ENCODE results near the gene ZFR.
"Not testable (repeated sequence)": the region's sequence is repeated elsewhere in the genome, so short reads cannot be mapped to it uniquely, and the experiment has no call there.

Gene ZFR

DNA sequence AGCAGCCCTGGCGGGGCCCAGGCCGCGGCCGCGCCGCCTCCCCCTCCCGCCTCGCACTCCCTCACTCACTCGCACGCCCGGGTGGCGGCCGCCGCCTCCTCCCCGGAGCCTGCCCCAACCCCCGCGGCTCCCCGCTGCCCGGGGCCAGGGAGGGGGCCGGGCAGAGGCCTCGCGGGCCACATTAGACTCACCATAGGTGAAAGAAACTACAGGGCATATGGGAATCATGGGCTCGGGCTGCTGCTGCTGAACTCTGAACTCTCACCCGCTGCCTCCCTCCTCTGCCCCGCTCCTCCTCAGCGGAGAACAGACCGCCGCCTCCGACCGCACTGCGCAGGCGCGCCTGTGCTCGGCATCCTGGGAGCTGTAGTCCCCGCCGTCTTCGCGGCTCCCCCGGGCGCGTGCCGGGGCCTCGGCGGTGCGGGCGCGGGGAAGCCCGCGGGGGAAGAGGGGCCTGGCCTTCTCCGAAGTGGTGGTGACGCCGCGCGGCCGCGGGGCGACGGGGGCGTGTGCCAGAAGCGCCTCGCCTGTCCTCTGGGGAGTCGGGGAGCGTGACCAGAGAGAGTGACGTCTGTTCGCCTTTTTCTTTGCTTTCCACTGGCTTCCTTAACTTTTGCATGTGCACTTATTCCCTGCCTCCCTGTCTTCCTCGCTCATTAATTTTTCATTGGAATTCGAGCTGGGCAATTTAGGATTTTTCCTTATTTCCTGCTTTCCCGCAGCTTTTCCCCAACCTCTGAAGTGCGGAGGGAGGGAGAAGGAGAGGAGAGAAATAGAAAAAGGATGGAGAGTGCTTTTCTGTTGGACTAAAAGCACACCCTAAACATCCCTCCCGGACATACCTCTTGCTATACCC lies at the start of gene ZFR:
TSS of gene ZFR (minus strand) at position 310 of the 856 bp plus-strand sequence. CDS start at position 228, 82 bp downstream.
- peak; percentile 96 for DNase-seq

DNA sequence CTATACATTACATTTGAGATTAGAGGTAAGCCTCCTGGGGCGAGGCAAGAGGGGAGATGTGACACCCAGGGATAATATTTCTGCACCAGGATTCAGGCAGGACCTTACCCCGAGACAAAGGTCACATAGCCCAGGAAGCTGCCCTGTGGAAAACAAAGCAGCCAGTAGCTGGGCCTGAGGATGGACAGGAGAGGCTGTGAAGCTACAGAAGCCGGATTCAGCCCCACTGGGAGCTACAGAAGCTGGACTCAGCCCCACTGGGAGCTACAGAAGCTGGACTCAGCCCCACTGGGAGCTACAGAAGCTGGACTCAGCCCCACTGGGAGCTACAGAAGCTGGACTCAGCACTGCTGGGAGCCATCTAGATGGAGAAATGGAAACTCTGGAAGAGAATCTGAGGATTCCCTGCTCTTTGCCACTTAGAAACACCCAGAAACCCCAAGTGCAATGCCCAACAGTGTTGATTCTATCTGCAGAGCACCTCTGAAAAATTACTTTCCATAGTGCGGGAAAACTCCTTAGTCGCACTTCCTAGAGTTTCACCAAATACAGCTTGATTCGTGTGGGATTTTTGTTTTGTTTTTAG lies 46.5 kb upstream of the ZFR start:
- DNase-seq = no peak

DNA sequence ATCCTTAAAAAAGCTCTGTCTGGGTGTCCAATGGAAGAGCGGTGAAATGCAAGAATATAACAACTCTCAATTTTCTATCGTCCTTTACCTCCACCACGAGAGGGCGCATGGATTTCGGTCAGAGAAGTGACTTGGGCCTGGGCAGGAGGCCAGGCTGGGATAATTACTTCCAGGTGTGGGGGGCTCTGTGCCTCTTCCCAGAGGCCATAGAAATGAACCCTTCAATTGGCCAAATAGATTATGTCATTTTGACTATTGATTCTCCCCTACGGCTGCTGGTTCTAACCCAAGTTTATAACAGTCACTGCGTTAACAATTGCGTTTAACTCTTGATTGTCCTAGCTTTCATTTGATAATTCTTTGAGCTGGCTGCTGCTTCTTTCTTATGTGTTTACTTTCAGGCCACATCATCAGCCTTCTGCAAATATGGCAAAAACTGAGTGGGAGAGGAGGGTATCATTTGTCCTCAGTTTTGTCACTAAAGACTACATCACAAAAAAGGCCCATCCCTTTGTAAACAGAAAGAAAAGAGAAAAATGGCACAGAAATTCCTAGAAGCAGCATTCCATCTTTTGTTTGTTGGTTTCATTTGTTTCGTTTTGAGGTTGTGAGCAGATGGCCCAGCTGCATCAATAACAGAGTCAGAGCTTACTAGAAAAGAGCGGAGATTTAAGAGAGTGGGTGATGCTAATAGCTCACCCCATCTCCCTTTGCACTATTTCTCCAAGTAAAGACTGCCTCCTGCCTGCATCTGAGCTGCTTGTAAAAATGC lies 45.4 kb upstream of the ZFR start:
- DNase-seq = peak; percentile 86

DNA sequence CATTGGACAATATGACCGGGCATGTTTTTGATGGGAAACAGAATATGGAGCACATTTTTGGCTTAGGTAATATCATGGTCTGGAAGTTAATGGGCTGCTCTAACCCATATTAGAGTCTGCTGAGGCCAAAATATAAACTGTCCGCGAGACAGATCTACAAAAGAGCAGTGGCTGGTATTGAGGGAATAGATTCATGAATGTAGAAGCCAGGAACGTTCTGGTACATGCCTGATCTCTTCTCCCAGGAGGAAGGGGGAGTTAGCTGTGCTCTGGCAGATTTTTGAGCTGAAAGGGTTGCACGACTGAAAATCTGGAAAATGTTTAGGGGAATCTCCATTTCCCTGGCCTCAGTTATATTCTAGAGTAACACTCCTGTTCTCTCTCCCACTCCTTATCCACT lies 42.9 kb upstream of the ZFR start:
- DNase-seq = no peak

DNA sequence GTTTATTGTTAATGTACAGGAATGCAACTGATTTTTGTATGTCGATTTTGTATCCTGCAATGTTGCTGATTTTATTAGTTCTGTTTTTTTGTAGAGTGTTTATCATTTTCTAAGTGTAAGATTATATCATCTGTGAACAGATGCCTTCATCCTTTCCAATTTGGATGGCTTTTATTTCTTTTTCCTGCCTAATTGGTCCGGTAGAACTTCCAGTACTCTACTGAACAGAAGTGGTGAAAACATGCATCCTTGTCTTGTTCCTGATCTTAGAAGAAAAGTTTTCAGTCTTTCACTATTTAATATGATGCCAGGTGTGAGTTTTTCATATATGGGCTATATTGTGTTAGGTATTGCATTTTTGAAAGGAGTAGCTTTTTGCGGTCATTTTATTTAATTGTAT lies 42.5 kb upstream of the ZFR start:
- no peak for DNase-seq

DNA sequence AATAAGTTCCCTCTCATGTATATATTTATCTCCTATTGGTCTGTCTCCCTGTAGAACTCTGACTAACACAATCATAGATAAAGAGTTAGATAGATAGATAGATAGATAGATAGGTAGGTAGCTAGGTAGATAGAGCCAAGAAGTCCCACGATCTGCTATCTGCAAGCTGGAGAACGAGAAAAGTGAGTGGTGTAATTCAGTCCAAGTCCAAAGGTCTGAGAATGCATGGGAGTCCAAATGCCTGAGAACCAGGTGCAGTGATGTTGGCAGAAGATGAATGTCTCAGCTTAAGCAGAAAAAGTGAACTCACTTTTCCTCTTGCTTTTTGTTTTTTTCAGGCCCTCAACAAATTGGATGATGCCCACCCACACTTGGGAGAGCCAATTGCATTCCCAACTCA lies 37.7 kb upstream of the ZFR start:
- DNase-seq = no peak

DNA sequence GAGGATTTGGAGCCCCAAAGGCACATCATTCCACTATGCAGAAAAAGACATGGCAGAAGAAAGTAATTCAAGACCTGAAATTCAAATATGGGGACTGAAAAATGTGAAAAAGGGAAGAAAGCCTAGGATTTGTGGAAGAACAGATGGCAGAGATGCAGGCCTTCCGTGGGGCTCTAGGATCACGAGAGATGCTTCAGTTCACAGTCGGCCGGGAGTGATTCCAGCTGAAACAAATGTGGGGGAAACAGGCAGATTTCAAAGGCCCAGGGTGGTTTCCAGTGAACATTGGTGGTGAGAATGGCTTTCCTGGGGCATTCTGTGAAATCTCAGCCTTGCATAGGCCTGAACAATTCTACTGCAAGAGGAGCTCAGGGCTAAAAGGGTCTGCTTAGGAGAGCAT lies 34.6 kb upstream of the ZFR start:
- no peak for DNase-seq

DNA sequence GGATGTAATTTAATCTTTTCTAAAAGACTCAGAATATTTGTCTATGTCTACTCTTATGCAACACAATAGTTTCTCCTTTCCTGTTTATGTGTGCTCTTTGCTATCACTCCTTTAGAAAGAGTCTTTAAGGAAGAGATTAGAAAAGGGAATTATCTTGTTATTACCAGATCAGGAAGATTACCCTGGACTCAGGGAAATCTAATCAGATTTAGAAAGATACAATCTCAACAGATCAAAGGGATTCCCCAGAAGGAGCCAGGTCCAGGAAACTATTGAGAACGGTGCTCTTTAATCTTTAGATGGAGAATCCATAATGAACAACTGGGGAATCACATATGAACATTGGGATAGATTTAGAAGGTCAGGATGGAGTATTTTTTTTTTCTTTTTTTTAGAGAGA lies 32.4 kb upstream of the ZFR start:
- no peak for DNase-seq

DNA sequence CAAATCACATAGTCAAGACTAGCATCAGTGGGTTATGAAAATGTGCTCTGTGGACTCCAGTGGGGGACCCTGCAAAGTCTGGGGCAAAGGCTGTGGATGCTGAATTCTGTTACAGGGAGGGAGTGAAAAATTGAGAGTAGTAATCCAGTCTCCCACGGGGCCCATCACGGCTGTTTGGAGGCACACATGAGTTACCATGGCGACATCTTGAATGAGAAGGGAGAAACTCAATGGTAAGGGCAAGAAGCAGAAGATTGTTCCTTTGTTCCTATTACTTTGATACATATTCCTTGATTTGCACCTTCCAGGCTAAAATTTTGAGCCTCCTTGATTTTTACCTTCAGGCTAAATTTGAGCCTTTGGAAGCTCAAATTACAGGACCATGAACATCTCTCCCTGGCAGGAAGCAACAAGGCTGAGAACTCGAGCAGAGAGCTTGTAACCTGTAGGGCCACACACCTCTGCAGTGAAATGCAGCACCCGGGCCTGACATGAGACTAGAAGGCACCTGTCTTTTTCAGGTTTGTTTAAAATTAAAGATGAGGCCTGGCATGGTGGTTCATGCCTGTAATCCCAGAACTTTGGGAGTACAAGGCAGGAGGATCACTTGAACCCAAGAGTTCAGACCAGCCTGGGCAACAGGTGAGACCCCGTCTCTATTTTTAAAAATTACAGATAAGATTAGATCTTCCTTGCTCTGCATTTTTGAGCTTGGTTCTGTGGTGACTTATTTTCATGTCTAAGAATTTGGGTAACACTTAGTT lies 31.0 kb upstream of the ZFR start:
- DNase-seq = no peak

DNA sequence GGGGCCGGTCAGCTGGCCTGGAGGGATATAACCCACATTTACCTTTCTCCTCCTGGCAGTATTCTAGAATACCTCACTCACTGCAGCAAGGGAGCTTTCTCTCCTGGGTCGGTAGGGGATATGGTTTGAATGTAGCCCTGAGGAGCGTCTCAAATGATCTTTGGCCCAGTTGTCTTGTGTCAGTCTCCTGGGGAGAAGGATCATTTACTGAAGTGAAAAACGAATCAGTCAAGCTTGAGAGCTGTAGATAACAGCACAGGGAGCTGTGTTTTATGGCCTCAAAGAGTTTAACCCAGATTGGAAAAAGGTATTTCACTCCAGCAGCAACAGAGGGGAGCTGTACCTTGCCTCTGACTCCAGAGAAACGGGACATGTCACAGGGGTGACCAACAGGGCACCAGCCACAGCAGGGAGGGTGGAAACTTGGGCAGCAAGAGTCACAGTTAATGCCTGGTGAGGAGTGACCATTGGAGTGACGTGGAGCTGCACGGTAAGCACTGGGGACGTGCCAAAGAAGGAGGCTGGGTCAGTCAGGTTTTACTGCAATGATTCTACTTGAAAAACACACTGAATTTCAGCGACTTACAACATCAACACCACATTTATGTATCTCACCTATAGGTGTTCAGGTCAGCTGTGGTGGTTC lies 29.8 kb upstream of the ZFR start:
- DNase-seq = no peak

DNA sequence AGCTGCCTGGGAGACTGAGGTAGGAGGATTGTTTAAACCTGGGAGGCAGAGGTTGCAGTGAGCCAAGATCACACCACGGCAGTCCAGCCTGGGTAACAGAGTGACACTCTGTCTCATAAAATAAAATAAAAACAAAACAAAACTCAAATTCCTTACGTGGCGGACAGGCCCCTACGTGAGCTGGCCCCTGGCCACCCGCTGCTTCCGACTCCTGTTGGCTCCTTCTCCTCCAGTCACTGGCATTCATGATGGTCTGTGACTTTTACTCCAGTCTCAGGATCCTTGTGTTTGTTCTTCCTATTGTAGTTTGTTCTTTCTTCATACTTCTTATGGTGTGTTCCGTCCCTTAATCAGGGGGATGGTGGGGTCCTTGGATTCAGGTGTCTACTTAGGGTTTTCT lies 28.5 kb upstream of the ZFR start:
- DNase-seq = no peak

DNA sequence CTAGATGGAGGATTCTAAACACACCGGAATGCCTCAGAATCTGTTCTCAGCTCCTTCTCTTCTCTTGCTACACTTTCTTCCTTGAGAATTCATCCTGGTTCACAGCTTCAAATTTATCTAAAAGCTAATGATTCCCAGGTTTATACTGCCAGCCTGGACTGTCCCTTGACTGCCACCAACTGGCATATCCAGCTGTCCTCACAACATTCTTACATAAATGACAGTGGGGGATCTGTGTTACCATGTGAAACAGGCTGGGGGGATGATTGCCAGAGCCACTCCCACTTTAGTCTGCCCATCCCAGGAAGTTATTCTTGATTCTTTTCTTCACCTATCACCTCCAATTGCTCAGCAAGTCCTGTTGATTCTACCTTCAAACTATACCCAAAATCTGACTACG lies 27.2 kb upstream of the ZFR start:
- DNase-seq = peak; percentile 26

DNA sequence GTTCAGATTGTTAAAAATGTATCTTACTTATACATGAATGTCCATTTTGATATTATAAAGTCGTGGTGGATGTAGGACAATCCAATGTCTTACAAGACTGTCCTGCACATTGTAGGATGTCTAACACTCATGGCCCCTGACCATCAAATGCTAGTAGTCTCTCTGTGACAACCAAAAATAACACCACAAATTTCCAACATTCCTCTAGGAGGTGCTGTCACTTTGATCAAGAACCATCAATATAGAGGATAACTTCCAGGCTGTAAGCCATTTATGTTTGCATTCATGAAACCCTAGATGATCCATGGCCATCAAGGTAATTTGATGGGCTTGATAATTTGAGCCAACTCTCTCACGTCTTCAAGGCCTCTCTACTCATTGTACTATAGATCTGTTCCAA lies 20.5 kb upstream of the ZFR start:
- DNase-seq = peak; percentile 12

DNA sequence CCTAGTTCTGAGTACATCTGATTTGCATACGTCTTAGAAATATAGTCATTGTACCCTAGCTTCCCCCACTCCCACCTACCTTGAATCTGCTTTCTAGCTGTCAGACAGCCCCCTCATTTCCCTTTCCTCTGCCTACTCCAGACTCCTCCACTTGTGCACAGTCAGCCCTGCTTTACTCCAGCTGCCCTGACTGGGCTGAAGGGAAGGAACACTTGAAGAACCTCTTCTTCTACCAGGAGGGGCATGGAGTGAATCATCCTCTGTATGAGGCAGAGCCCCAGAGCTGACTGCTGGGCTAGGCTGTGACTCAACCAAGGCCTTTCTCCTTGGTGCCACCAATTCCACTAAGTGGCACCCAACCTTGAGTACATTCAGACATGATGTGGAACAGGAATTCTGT lies 18.1 kb upstream of the ZFR start:
- no peak for DNase-seq

DNA sequence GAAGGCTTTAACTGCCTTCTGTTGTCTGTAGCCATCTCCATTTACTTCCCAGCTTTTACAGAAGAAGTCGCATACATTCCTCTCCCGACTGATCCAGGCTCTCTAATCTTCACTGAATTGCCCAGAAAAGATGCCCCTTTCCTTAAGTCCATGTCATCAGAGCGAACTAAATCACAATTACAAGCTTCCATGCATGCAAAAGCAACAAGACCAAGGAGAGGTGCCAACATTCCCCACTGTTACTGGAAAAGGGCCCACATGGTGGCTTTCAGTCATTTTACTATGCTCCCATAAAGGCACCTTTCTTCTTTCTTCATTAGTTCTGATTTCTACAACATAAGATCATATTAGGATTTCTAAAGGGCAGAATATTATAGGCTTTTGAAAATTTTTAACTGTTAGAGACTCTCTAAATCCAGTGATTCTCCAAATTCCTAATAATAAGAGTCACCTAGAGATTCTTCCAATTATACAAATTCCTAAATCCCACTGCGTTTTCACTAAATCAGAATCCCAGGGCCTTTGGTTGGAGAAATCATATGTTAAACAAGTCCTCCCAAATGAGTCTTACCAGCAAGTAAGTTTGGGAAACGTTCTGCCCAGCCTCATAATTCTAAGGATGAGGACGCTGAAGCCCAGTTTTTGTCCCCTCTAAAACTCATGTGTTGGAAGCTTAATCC lies 17.0 kb upstream of the ZFR start:
- no peak for DNase-seq

DNA sequence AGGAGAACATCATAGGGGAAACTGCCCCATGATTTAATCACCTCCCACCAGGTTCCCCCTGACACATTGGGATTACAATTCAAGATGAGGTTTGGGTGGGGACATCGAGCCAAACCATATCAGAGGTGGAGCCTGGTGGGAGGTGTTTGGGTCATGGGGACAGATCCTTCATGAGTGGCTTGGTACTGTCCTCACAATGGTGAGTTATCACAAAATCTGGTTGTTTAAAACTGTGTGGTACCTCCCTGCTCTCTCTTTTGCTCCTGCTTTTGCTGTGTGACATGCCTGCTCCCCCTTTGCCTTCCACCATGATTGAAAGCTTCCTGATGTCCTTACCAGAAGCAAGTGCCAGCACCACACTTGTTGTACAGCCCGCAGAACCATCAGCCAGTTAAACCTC lies 16.2 kb upstream of the ZFR start:
- no peak for DNase-seq

DNA sequence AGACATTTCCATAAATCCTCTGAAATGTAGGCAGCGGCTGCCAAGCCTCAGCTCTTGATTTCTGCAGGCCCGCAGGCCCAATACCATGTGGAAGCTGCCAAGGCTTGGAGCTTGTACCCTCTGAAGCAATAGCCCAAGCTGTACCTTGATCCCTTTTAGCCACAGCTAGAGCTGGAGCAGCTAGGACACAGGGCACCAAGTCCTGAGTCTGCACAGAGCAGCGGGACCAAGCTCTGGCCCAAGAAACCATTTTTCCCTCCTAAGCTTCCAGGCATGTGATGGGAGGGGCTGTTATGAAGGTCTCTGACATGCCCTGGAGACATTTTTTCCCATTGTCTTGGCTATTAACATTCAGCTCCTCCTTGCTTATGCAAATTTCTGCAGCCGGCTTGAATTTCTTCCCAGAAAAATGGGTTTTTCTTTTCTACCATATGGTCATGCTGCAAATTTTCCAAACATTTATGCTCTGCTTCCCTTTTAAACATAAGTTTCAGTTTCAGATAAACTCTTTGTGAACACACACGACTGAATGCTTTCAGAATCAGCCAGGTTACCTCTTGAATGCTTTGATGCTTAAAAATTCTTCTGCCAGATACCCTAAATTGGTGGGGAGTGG lies 14.4 kb upstream of the ZFR start:
- no peak for DNase-seq

DNA sequence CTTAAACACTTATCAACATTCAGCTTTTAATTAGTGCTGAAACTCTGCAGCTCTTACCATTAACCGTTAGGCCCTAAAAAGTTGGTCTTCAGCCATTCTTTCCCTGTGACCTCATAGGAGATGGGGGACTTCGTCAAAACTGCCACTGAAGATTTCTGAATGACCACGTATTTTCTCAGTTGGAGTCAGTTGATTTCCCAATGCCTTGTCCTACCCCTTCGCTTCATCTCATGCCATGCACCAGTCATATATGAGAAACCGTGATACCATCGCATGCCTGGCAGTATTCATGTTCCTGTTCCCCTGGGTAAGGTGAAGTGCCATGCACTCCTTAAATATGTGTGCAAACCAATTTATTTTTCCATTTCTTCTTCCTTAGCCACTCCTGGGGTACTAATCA lies 10.8 kb upstream of the ZFR start:
- DNase-seq = no peak

DNA sequence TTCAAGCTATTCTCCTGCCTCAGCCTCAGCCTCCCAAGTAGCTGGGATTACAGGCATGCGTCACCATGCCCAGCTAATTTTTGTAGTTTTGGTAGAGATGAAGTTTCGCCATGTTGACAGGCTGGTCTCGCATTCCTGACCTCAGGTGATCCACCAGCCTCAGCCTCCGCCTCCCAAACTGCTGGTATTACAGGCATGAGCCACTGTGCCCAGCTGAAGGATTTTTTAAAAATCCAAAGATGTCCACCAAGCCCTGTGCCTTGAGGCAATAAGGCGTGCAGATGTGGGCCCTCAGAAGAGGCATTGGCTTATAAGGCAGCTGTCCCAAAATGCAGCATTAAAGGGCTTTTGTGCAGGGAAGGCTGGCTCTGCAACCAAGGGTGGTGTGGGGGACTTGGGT lies 10.3 kb upstream of the ZFR start:
- no peak for DNase-seq

DNA sequence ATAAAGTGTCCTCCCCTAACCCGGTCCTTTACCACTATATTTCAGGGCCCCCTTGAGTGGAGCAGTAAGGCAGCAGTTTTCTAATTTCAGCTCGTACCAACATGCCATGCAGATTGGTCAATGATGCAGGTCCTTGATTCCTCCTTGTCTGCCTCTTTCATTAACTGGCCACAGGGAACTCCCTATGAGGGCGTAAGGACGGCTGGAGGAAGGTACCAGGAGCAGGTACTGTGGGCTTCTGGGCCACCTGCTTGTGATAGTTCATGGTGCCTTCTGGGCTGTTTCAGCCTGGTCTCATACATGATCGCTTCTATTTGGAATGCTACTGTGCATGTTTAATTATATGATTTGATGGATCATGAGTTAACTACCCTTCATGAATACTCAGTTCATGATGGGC lies 9.4 kb upstream of the ZFR start:
- DNase-seq = no peak

DNA sequence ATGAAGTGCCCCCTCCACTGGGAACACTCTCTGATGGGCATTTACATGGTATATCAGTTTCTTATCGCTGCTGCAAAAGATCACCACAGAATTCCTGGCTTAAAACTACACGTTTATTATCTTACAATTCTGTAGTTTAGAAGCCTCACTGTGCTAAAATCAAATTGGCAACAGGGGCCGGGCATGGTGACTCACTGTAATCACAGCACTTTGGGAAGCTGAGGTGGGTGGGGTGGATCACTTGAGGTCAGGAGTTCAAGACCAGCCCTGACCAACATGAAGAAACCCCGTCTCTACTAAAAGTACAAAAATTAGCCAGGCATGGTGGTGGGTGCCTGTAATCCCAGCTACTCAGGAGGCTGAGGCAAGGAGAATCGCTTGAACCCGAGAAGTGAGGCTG lies 7.8 kb upstream of the ZFR start:
- DNase-seq = not testable (repeated sequence)

DNA sequence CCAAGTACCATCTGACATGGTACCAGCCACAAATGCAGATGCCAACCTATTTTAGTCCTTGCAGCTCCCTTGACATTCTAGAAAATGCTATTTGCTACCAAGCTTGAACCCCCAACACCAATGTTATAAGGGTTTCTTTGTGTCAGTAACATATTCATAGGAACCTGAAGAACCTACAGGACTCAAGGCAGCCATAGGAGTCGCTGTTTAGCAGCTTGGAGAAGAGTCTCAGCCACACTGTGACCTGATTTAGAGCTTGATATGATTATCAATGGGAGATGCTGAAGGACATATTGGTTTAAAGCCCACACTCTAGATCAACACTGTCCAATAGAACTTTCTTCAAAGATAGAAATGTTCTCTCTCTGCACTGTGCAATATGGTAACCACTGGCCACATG lies 6.4 kb upstream of the ZFR start:
- DNase-seq = peak; percentile 23
